Endothelial cell of umbilical vein (primary cell): ENCODE data around the gene SIRT5. TPM values are rescaled to one million over a fixed set of nuclear protein-coding genes. Genes with fewer than 3 reads are reported as not detected.

ENCODE experiments used
- BruUV-seq: library from RNA; stranded (reverse); fragments of 400-500 nt; replicated peaks from 2 replicates; lab custom pipeline; 2021; lab: Mats Ljungman, UMichigan
- CTCF ChIA-PET: fragments of 300-600, 350-600 bp; sonication (Branson Sonifier 250); formaldehyde crosslinking; loops from one replicate; lab custom pipeline; 2021; ENCODE audit warnings: antibody characterized with exemption, inconsistent platforms; lab: Charles Lee
- POLR2A ChIA-PET: fragments of 300-600, 350-600 bp; sonication (Branson Sonifier 250); formaldehyde crosslinking; loops from one replicate; lab custom pipeline; 2021; ENCODE audit warnings: antibody characterized with exemption, inconsistent platforms; lab: Charles Lee
- DNase-seq: peaks from one replicate; pipeline ENCODE4 v3.0.0-alpha.2; 2011; ENCODE audit warnings: low read depth, low spot score
- FAIRE-seq: peaks from 2 replicates; lab custom pipeline; 2011; peaks lifted over from hg19 to GRCh38; lab: Jason Lieb, UNC
- H2AFZ ChIP-seq: 2 replicates; pipeline ENCODE4 v1.6.0; 2012; ENCODE audit warnings: low read depth, low read length, control low read depth, inconsistent platforms
- H3K27ac ChIP-seq: 2 replicates; pipeline ENCODE4 v1.5.1; 2011; ENCODE audit warnings: low read depth, mild to moderate bottlenecking, control low read depth, low read length, moderate library complexity; ENCODE audit not compliant: insufficient read depth
- H3K27me3 ChIP-seq, 2 experiments: 2 replicates each; pipeline versions ENCODE4 v1.6.0 to v1.6.1; 2011; ENCODE audit warnings: low read length in 2 of 2, mixed read lengths in 1 of 2; ENCODE audit not compliant: control insufficient read depth in 2 of 2, insufficient read depth in 2 of 2
- H3K36me3 ChIP-seq, 2 experiments: 2 replicates in 1 of 2; 3 replicates in 1 of 2; pipeline ENCODE4 v1.5.1; 2011; ENCODE audit warnings: low read length in 2 of 2, mild to moderate bottlenecking in 1 of 2, moderate library complexity in 1 of 2; ENCODE audit not compliant: control insufficient read depth in 2 of 2, insufficient read depth in 2 of 2; ENCODE audit errors: extremely low read depth in 1 of 2
- H3K4me1 ChIP-seq: 3 replicates; pipeline ENCODE4 v1.5.1; 2011; ENCODE audit warnings: mild to moderate bottlenecking, low read length; ENCODE audit not compliant: control insufficient read depth, insufficient read depth; ENCODE audit errors: extremely low read depth
- H3K4me2 ChIP-seq: 2 replicates; pipeline ENCODE4 v1.6.1; 2011; ENCODE audit warnings: low read length, control low read depth, mixed read lengths; ENCODE audit not compliant: insufficient read depth
- H3K4me3 ChIP-seq, 3 experiments: fragments of 200-600 bp in 1 of 3; sonication (generic), shearing (Covaris generic) in 1 of 3; replicated peaks in 1 of 3; 2 replicates each; pipeline ENCODE4 v1.5.1; 2011 to 2016; ENCODE audit warnings: control low read depth in 3 of 3, low read length in 3 of 3, mild to moderate bottlenecking in 2 of 3, inconsistent platforms in 1 of 3, low read depth in 1 of 3, moderate library complexity in 1 of 3; ENCODE audit not compliant: insufficient read depth in 1 of 3
- H3K79me2 ChIP-seq: 2 replicates; pipeline ENCODE4 v1.6.0; 2012; ENCODE audit warnings: low read length, inconsistent platforms; ENCODE audit not compliant: control insufficient read depth, insufficient read depth
- H3K9ac ChIP-seq: replicated peaks from 2 replicates; pipeline ENCODE3; 2011; ENCODE audit warnings: low read length, control low read depth; ENCODE audit not compliant: insufficient read depth; ENCODE audit errors: extremely low read depth
- H3K9me1 ChIP-seq: replicated peaks from 3 replicates; pipeline ENCODE4 v1.6.0; 2011; ENCODE audit warnings: mild to moderate bottlenecking, low read length; ENCODE audit not compliant: control insufficient read depth, insufficient read depth; ENCODE audit errors: extremely low read depth
- H3K9me3 ChIP-seq: replicated peaks from 2 replicates; pipeline ENCODE4 v1.5.1; 2012; ENCODE audit warnings: low read length, inconsistent platforms; ENCODE audit not compliant: control insufficient read depth, insufficient read depth
- H4K20me1 ChIP-seq: replicated peaks from 2 replicates; pipeline ENCODE3; 2011; ENCODE audit warnings: mild to moderate bottlenecking, low read length; ENCODE audit not compliant: control insufficient read depth, insufficient read depth; ENCODE audit errors: extremely low read depth
- EZH2 ChIP-seq: IDR thresholded peaks from 2 replicates; pipeline ENCODE4 v1.6.1; 2012; ENCODE audit warnings: borderline replicate concordance, low read depth, mild to moderate bottlenecking, moderate library complexity, low read length, inconsistent platforms; ENCODE audit not compliant: severe bottlenecking
- FOS ChIP-seq: IDR thresholded peaks from 2 replicates; pipeline ENCODE4 v1.6.1; 2011; ENCODE audit warnings: mild to moderate bottlenecking, low read length, moderate library complexity, borderline replicate concordance; ENCODE audit not compliant: insufficient read depth
- GATA2 ChIP-seq: IDR thresholded peaks from 2 replicates; pipeline ENCODE4 v1.7.0; 2011; ENCODE audit warnings: low read depth, mild to moderate bottlenecking, moderate library complexity, mixed read lengths, low read length; ENCODE audit not compliant: insufficient read length, insufficient read depth
- MAX ChIP-seq: IDR thresholded peaks from 2 replicates; pipeline ENCODE4 v1.6.1; 2011; ENCODE audit not compliant: insufficient read depth, insufficient read length
- POLR2A ChIP-seq: IDR thresholded peaks from 2 replicates; pipeline ENCODE4 v1.6.1; 2012; ENCODE audit warnings: low read depth, mild to moderate bottlenecking, control low read depth, low read length
- POLR2AphosphoS5 ChIP-seq: IDR thresholded peaks from 2 replicates; pipeline ENCODE4 v1.6.1; 2012; ENCODE audit warnings: low read depth, mild to moderate bottlenecking, control low read depth, low read length, moderate library complexity; ENCODE audit not compliant: insufficient read depth
- dilution Hi-C: fragments of 300-500 bp; cut with MboI; formaldehyde crosslinking; loops from one replicate; pipeline ENCODE4 v1.15.0; 2019; ENCODE audit warnings: low sequenced_read_pairs; ENCODE audit not compliant: extremely low pct_ligation_motif_present
- intact Hi-C: fragments of 100-400 bp; cut with micrococcal nuclease; formaldehyde crosslinking; loops from one replicate; pipeline ENCODE4 v1.10.0; 2022
- polyA plus RNA-seq, 4 experiments: library from polyadenylated mRNA; depleted of rRNA in 3 of 4; stranded (reverse) in 3 of 4; unstranded in 1 of 4; fragments of >200 nt; gene quantifications; 2 replicates each; pipeline versions ENCODE4 v1.2.1 to v1.2.3, GENCODE V29; 2011 to 2012; ENCODE audit warnings: missing spikeins in 1 of 4
- total RNA-seq: library from RNA; stranded (reverse); gene quantifications from 2 replicates; pipeline ENCODE4 v1.2.3, GENCODE V29; 2021

The SIRT5 gene
- total and polyA plus RNA-seq, 2 donors (not counting 3 experiments of a cell fraction or from before 2014, with no cell fraction given): 4.7 to 7.2 TPM

- FAIRE-seq (peak; percentile 90), DNase-seq (peak; percentile 70)
- no peaks in the 10 kb centered on the region for H3K36me3 ChIP-seq
- no peaks in the 10 kb centered on the region for H3K79me2 ChIP-seq
- no peaks in the 10 kb centered on the region for H3K9me1 ChIP-seq
- CTCF ChIA-PET: interaction anchor here (1.5 to 6.7 kb wide), 3 partner anchors 17 to 51 kb away, joined by 4 to 62 read pairs (median 5); partner anchors contain the start of gene SIRT5
- H3K4me1 ChIP-seq: peaks cover 10% of the 10 kb centered on the region
- no peaks in the 10 kb centered on the region for H3K27me3 ChIP-seq
- H4K20me1 ChIP-seq: no peaks in the 10 kb centered on the region
- dilution Hi-C loops (loop anchor here (25.0 kb wide), 1 partner anchor 218 kb away; the partner anchor contains the start of gene TBC1D7), intact Hi-C loops (loop anchor here (1.0 kb wide), 1 partner anchor 19 kb away; the partner anchor contains the start of gene SIRT5)
- peak; percentile 60 for TF ChIP-seq FOS
- no peak for TF ChIP-seq GATA2
- no peak for TF ChIP-seq POLR2AphosphoS5
- TF ChIP-seq POLR2A: peak; percentile 29
- TF ChIP-seq MAX: no peak
- H3K9me3 ChIP-seq: no peaks in the 10 kb centered on the region
- POLR2A ChIA-PET: no interaction called here
- H3K4me2 ChIP-seq: peak overlapping the region; percentile 43
- no peak overlapping the region for H3K4me3 ChIP-seq
- BruUV-seq: no TSS peak
- peak overlapping the region; percentile 77 for H2AFZ ChIP-seq
- H3K9ac ChIP-seq: no peak overlapping the region
- no peak overlapping the region for H3K27ac ChIP-seq
These were observed 19.5 kb upstream of the SIRT5 start for GRCh38 chr6:13554929-13555333.

DNA sequence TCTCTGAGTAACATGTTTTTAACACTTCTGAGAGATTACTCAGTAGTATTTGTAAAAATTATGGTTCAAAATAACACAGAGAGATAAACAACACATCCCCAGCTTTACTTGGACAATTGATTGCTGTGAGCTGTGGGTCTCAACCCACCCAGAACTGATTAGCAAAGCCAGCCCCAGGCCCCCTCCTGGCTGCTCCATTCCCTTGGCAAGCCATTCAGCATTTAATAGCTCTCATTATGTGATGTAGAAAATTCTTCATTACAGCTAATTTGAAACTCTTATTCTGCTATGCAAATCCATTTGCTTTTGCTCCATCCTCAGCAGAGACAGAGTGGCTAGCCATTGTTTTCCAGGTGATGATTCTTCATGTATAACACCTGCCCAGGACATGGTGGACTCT is 16.6 kb upstream of the SIRT5 start:
- Histone ChIP-seq H4K20me1 (no peaks in the 10 kb centered on the region), H3K4me1 (peaks cover 10% of the 10 kb centered on the region), H3K36me3 (no peaks in the 10 kb centered on the region), H3K27me3 (no peaks in the 10 kb centered on the region), H3K9me1 (no peaks in the 10 kb centered on the region), H3K79me2 (no peaks in the 10 kb centered on the region), H3K4me3 (no peak overlapping the region), H3K9me3 (no peaks in the 10 kb centered on the region), H3K9ac (no peak overlapping the region), H3K27ac (no peak overlapping the region), H3K4me2 (no peak overlapping the region), H2AFZ (no peak overlapping the region)
- TF ChIP-seq MAX (no peak), EZH2 (no peak)
- DNase-seq (no peak), FAIRE-seq (no peak)
- POLR2A ChIA-PET: no interaction called here
- no TSS peak for BruUV-seq
- CTCF ChIA-PET: interaction anchor here (1.2 to 6.7 kb wide), 5 partner anchors 10 to 223 kb away, joined by 3 to 62 read pairs (median 4); partner anchors contain the start of gene SIRT5
- intact Hi-C loops (no loop called here), dilution Hi-C loops (loop anchor here (25.0 kb wide), 1 partner anchor 221 kb away; the partner anchor contains the start of gene TBC1D7)
